NCI-H82 treated with DMSO at 0.1 percent for 48 hours (cell line): ENCODE results near the gene GAS2.

Experiments used
- DNase-seq: peaks from one replicate; lab custom pipeline; 2025; ENCODE audit not compliant: unreplicated experiment; lab: John Stamatoyannopoulos, UW

Gene GAS2

DNA sequence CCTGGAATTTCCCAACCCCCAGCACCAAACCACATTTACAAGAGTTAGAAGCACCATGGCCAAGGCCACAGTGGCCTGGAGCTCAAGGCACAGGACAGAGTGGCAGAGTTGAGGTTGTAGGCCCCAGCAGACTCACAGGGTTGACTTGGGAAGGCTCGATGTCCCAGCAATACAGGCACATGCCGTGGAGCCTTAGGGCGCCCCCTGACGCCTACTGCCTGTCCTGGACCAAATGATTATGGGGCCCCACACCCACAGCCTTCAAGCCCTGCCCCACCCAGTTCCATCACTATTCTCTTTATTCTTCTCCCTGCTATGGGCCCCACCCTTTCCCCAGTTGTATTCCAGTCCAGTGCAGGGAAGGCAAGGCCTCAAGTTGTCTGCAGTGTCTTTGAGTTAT lies 193.8 kb downstream of the GAS2 start, which contains the start of gene CCDC179:
Gene CCDC179 (minus strand): TSS at position 234 of the 400 bp plus-strand sequence. CDS start 53 bp downstream, at position 181.
- DNase-seq = no peak
